HL-60/S4 (cell line): Measurements from ENCODE around the gene DGCR2.
"Not testable (repeated sequence)": the region's sequence is repeated elsewhere in the genome, so short reads cannot be mapped to it uniquely, and the experiment has no call there.

Experiments
- in situ Hi-C: fragments of 300-500 bp; cut with MboI; formaldehyde crosslinking; loops from 2 replicates; pipeline ENCODE4 v1.14.3; 2022; ENCODE audit warnings: low sequenced_read_pairs

DGCR2 gene

GRCh38 chr22:19122143-19122751, at the start of gene DGCR2:
Gene DGCR2 (minus strand): TSS chr22:19122412. CDS start chr22:19122206, 206 bp downstream.
- in situ Hi-C loops = no loop called here

- in situ Hi-C loops = no loop called here
Observed at GRCh38 chr22:19169947-19170318, 47.7 kb upstream of the DGCR2 start.

GRCh38 chr22:19169002-19169946, 47.1 kb upstream of the DGCR2 start:
- in situ Hi-C loops = no loop called here

GRCh38 chr22:19168088-19168890, 46.1 kb upstream of the DGCR2 start:
- in situ Hi-C loops = no loop called here

GRCh38 chr22:19167106-19167869, 45.1 kb upstream of the DGCR2 start:
- in situ Hi-C loops = no loop called here

GRCh38 chr22:19166421-19166820, 44.2 kb upstream of the DGCR2 start:
- in situ Hi-C loops = no loop called here

- in situ Hi-C loops = no loop called here
Observed at GRCh38 chr22:19164425-19164824, 42.2 kb upstream of the DGCR2 start.

- in situ Hi-C loops = not testable (repeated sequence)
Observed at GRCh38 chr22:19158649-19159048, 36.4 kb upstream of the DGCR2 start.

GRCh38 chr22:19156109-19156508, 33.9 kb upstream of the DGCR2 start:
- in situ Hi-C loops = not testable (repeated sequence)

GRCh38 chr22:19152942-19153883, 31.0 kb upstream of the DGCR2 start:
- in situ Hi-C loops = no loop called here

- in situ Hi-C loops = no loop called here
Observed at GRCh38 chr22:19151329-19152191, 29.3 kb upstream of the DGCR2 start.

GRCh38 chr22:19150482-19151328, 28.5 kb upstream of the DGCR2 start:
- in situ Hi-C loops = no loop called here

GRCh38 chr22:19149991-19150390, 27.8 kb upstream of the DGCR2 start, which contains the start of gene GSC2:
Gene GSC2 (minus strand): TSS chr22:19150292. CDS start chr22:19150283, 9 bp downstream.
- in situ Hi-C loops = no loop called here

GRCh38 chr22:19149047-19149883, 27.1 kb upstream of the DGCR2 start:
- in situ Hi-C loops = no loop called here

- in situ Hi-C loops = no loop called here
Observed at GRCh38 chr22:19148417-19149046, 26.3 kb upstream of the DGCR2 start.

GRCh38 chr22:19147195-19147780, 25.1 kb upstream of the DGCR2 start:
- in situ Hi-C loops = no loop called here
